CD4-positive, alpha-beta T cell treated with Interleukin-21 for 1 hour (primary cell): Measurements from ENCODE around the gene ZMYM3.

Source experiments
- DNase-seq: peaks from one replicate; pipeline ENCODE4 v3.0.0-alpha.2; 2020

The ZMYM3 gene

GRCh38 chrX:71252221-71252620 lies 1.7 kb downstream of the ZMYM3 start:
- DNase-seq: no peak

GRCh38 chrX:71251466-71251973 lies 2.4 kb downstream of the ZMYM3 start:
- no peak for DNase-seq

GRCh38 chrX:71250841-71251240 lies 3.1 kb downstream of the ZMYM3 start:
- DNase-seq: no peak

GRCh38 chrX:71245159-71245558 lies 8.8 kb downstream of the ZMYM3 start:
- DNase-seq: no peak

GRCh38 chrX:71244359-71245128 lies 9.4 kb downstream of the ZMYM3 start:
- no peak for DNase-seq

GRCh38 chrX:71241301-71241700 lies 12.6 kb downstream of the ZMYM3 start:
- DNase-seq: no peak

GRCh38 chrX:71239781-71240180 lies 14.2 kb downstream of the ZMYM3 start:
- DNase-seq: no peak

GRCh38 chrX:71236836-71237235 lies 17.1 kb downstream of the ZMYM3 start:
- DNase-seq: no peak

- no peak for DNase-seq
Measured at GRCh38 chrX:71235482-71235881, 18.5 kb downstream of the ZMYM3 start.

GRCh38 chrX:71228063-71228642 lies 25.8 kb downstream of the ZMYM3 start:
- no peak for DNase-seq

GRCh38 chrX:71227370-71228062 lies 26.4 kb downstream of the ZMYM3 start:
- no peak for DNase-seq

GRCh38 chrX:71225676-71226075 lies 28.3 kb downstream of the ZMYM3 start:
- no peak for DNase-seq

- DNase-seq: no peak
Measured at GRCh38 chrX:71225009-71225408, 28.9 kb downstream of the ZMYM3 start.

- DNase-seq: no peak
Measured at GRCh38 chrX:71224098-71224708, 29.7 kb downstream of the ZMYM3 start.

GRCh38 chrX:71222929-71223328 lies 31.0 kb downstream of the ZMYM3 start, which contains the start of gene GJB1:
Gene GJB1 (plus strand): TSS chrX:71223224. CDS start chrX:71223708, 484 bp downstream.
- DNase-seq: no peak

- no peak for DNase-seq
Measured at GRCh38 chrX:71221145-71221544, 32.8 kb downstream of the ZMYM3 start.

- DNase-seq: no peak
Measured at GRCh38 chrX:71217298-71217697, 36.6 kb downstream of the ZMYM3 start.

- DNase-seq: no peak
Measured at GRCh38 chrX:71216485-71216884, 37.5 kb downstream of the ZMYM3 start.

- no peak for DNase-seq
Measured at GRCh38 chrX:71215338-71215912, 38.5 kb downstream of the ZMYM3 start.

- no peak for DNase-seq
Measured at GRCh38 chrX:71214604-71215337, 39.2 kb downstream of the ZMYM3 start.

GRCh38 chrX:71214152-71214551 lies 39.8 kb downstream of the ZMYM3 start:
- DNase-seq: no peak

GRCh38 chrX:71212536-71212935 lies 41.4 kb downstream of the ZMYM3 start:
- no peak for DNase-seq
